Stomach (tissue), 9 donors: ENCODE measurements around the gene WDR20. TPM values are rescaled to one million over a fixed set of nuclear protein-coding genes. Genes with fewer than 3 reads are reported as not detected.

Source experiments
- DNase-seq, 2 donors: peaks; one replicate each; pipeline versions ENCODE4 v3.0.0 to v3.0.0-alpha.2; 2013 to 2019
- H3K27ac ChIP-seq, 5 donors: fragments of 200-600 bp in 4 of 5; sonication (generic) in 4 of 5; one replicate each; pipeline ENCODE4 v1.5.1; 2013 to 2019; ENCODE audit warnings: mild to moderate bottlenecking in 1 of 5, moderate library complexity in 1 of 5
- H3K27me3 ChIP-seq, 3 donors: fragments of 200-600 bp; sonication (generic); one replicate each; pipeline ENCODE4 v1.5.1; 2017 to 2019; ENCODE audit warnings: mixed run types in 1 of 3
- H3K36me3 ChIP-seq, 4 donors: fragments of 200-600 bp; sonication (generic); 1 replicate in 3 of 4; 2 replicates in 1 of 4; pipeline ENCODE4 v1.5.1; 2016 to 2019
- H3K4me1 ChIP-seq, 4 donors: fragments of 200-600 bp; sonication (generic); one replicate each; pipeline ENCODE4 v1.5.1; 2016 to 2019
- H3K4me3 ChIP-seq, 4 donors: fragments of 200-600 bp; sonication (generic) in 3 of 4; one replicate each; pipeline ENCODE4 v1.5.1; 2016 to 2019; ENCODE audit warnings: mild to moderate bottlenecking in 1 of 4
- H3K9me3 ChIP-seq, 4 donors: fragments of 200-600 bp; sonication (generic); one replicate each; pipeline ENCODE4 v1.5.1; 2016 to 2019
- CTCF ChIP-seq, 7 experiments: fragments of 450-650 bp in 4 of 7; fragments of 200-600 bp in 3 of 7; sonication (generic) in 3 of 7; IDR thresholded peaks; one replicate each; pipeline ENCODE4 v1.5.1; 2016 to 2019; ENCODE audit warnings: antibody characterized with exemption in 7 of 7, control low read depth in 2 of 7, mild to moderate bottlenecking in 1 of 7
- EP300 ChIP-seq: sonication (generic); formaldehyde crosslinking; IDR thresholded peaks from one replicate; pipeline ENCODE4 v1.6.1; 2017; ENCODE audit warnings: antibody characterized with exemption
- POLR2A ChIP-seq, 4 donors: fragments of 450-650 bp; IDR thresholded peaks; one replicate each; pipeline ENCODE4 v1.6.1; 2016; ENCODE audit warnings: antibody characterized with exemption in 4 of 4, control low read depth in 2 of 4, mild to moderate bottlenecking in 1 of 4, moderate library complexity in 1 of 4
- POLR2AphosphoS5 ChIP-seq, 3 donors: sonication (generic); formaldehyde crosslinking; IDR thresholded peaks; one replicate each; pipeline ENCODE4 v1.6.1; 2016; ENCODE audit warnings: antibody characterized with exemption in 3 of 3
- WGBS, 5 donors: extraction: QIAGEN DNeasy Blood & Tissue Kit in 3 of 5; methylation state at CpG; one replicate each; pipeline versions ENCODE4 v1.1.5 to v1.1.7; 2013 to 2018; 5-methylcytosine and 5-hydroxymethylcytosine counted together
- intact Hi-C: fragments of 100-400 bp; cut with DNase I; formaldehyde crosslinking; loops from one replicate; pipeline ENCODE4 v1.15.1; 2023; ENCODE audit warnings: low total_unique reads
- polyA plus RNA-seq, 3 donors: library from polyadenylated mRNA; stranded (reverse); fragments of 200-250 nt; gene quantifications; one replicate each; pipeline ENCODE4 v1.2.3, GENCODE V29; 2013
- total RNA-seq, 5 donors: library from RNA; depleted of rRNA; stranded (reverse); fragments of >200 nt; gene quantifications; one replicate each; pipeline versions ENCODE4 v1.1.0 to v1.2.3, GENCODE V29; 2014 to 2016
- donor health status: healthy with polysubstance abuse.
- donor health status: Bipolar disorder and iron deficiency.
- donor health status: healthy.

WDR20 gene
- total and polyA plus RNA-seq, 8 donors: 8.2 to 44.2 (median 14.5) TPM

- 77 to 87% (median 79%) methylated on average over 4 of the region's 4 CpGs for WGBS, 5 donors
- peaks cover 9 to 51% (median 43%) of the 10 kb centered on the region in 4 donors for H3K36me3 ChIP-seq
- TF ChIP-seq POLR2AphosphoS5 (IDR thresholded peaks at IDR 0.05) (no peak), POLR2A (IDR thresholded peaks at IDR 0.05) (no peak), CTCF (IDR thresholded peaks at IDR 0.05) (no peak), EP300 (no peak)
- DNase-seq: no peak
- no peaks in the 10 kb centered on the region for H3K27me3 ChIP-seq
- intact Hi-C loops: no loop called here
- H3K4me3 ChIP-seq: no peak overlapping the region
- H3K9me3 ChIP-seq: no peaks in the 10 kb centered on the region
- peaks cover 13 to 46% (median 29%) of the 10 kb centered on the region in 4 donors for H3K4me1 ChIP-seq
- no peak overlapping the region for H3K27ac ChIP-seq
Observed at GRCh38 chr14:102194856-102195255, 55.2 kb downstream of the WDR20 start.

GRCh38 chr14:102195446-102195845 lies 55.7 kb downstream of the WDR20 start:
- DNase-seq: no peak
- H3K4me1 ChIP-seq: peaks cover 11 to 40% (median 26%) of the 10 kb centered on the region in 4 donors
- H3K27me3 ChIP-seq: no peaks in the 10 kb centered on the region
- TF ChIP-seq EP300: no peak
- TF ChIP-seq POLR2A (IDR thresholded peaks at IDR 0.05): no peak
- no peak for TF ChIP-seq POLR2AphosphoS5 (IDR thresholded peaks at IDR 0.05)
- no peak for TF ChIP-seq CTCF (IDR thresholded peaks at IDR 0.05)
- peaks cover 9 to 55% (median 46%) of the 10 kb centered on the region in 4 donors for H3K36me3 ChIP-seq
- WGBS, 5 donors: 62 to 92% (median 77%) methylated on average over 1 of the region's 1 CpG
- no peak overlapping the region for H3K27ac ChIP-seq
- H3K9me3 ChIP-seq: no peaks in the 10 kb centered on the region
- H3K4me3 ChIP-seq: no peak overlapping the region
- intact Hi-C loops: no loop called here

GRCh38 chr14:102196039-102196901 lies 56.6 kb downstream of the WDR20 start:
- TF ChIP-seq CTCF (IDR thresholded peaks at IDR 0.05) (no peak), POLR2AphosphoS5 (IDR thresholded peaks at IDR 0.05) (no peak), EP300 (no peak), POLR2A (IDR thresholded peaks at IDR 0.05) (no peak)
- H3K27ac ChIP-seq: no peak overlapping the region
- intact Hi-C loops: no loop called here
- H3K27me3 ChIP-seq: no peaks in the 10 kb centered on the region
- peaks cover 3 to 32% (median 17%) of the 10 kb centered on the region in 4 donors for H3K4me1 ChIP-seq
- H3K36me3 ChIP-seq: peaks cover 9 to 61% (median 49%) of the 10 kb centered on the region in 4 donors
- no peaks in the 10 kb centered on the region for H3K9me3 ChIP-seq
- no peak for DNase-seq
- 76 to 86% (median 83%) methylated on average over 6 of the region's 6 CpGs for WGBS, 5 donors
- no peak overlapping the region for H3K4me3 ChIP-seq

- 72 to 97% (median 78%) methylated on average over 4 of the region's 4 CpGs for WGBS, 5 donors
- no peaks in the 10 kb centered on the region for H3K27me3 ChIP-seq
- no peak overlapping the region for H3K4me3 ChIP-seq
- peaks cover 0 to 29% (median 13%) of the 10 kb centered on the region in 4 donors for H3K4me1 ChIP-seq
- H3K36me3 ChIP-seq: peaks cover 9 to 67% (median 54%) of the 10 kb centered on the region in 4 donors
- no peak overlapping the region for H3K27ac ChIP-seq
- intact Hi-C loops: no loop called here
- no peak for TF ChIP-seq EP300
- TF ChIP-seq CTCF (IDR thresholded peaks at IDR 0.05): no peak
- TF ChIP-seq POLR2A (IDR thresholded peaks at IDR 0.05): no peak
- no peaks in the 10 kb centered on the region for H3K9me3 ChIP-seq
- no peak for DNase-seq
Observed at GRCh38 chr14:102196902-102197230, 57.2 kb downstream of the WDR20 start.
